ENCODE measurements around the gene LY6G6F.

DNA sequence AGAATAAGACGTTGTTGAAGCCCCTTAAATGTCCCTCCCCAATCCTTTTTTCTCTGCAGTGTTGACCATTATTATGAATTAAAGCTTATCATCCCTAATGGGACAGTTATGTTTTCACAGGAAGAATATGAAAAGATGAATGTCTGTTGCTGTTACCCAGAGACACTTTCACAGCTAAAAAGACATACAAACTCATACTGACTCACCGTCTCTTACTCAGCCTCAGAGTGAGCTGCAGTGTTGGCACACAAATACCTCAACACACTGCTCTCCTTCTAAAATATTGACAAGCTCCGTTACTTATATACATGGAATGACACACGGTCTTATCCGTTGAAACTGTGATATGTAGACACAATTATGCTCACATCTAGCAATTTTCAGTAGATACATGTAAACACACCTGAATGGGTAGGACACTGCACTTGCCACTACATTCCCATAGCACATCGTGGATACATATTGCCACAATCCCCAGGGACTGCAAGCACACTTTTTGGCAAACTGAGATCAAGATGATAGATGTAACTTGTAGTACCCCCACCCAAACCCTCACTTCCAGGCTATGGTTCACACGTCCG is 46.2 kb downstream of the LY6G6F start:
- TF ChIP-seq EZH2 (IDR thresholded peaks at IDR 0.05) = no peak
- no peak for TF ChIP-seq POLR2AphosphoS5 (IDR thresholded peaks at IDR 0.05; ENCODE audit: borderline replicate concordance, low read depth, low read length)
